Measurements from ENCODE around the gene CLDN5. TPM values are rescaled to one million over a fixed set of nuclear protein-coding genes. Genes with fewer than 3 reads are reported as not detected.

Gene CLDN5
- total RNA-seq, 2 donors from 2014 or later = 0.20 to 0.66 TPM

GRCh38 chr22:19559956-19560355 is 35.7 kb upstream of the CLDN5 start:
- WGBS, 2 experiments (ENCODE audit: insufficient coverage in 1 of 2, insufficient read length in 1 of 2) = 93 to 100% methylated on average over 1 to 2 of the region's 2 CpGs

GRCh38 chr22:19559324-19559811 is 35.2 kb upstream of the CLDN5 start:
- Histone ChIP-seq H3K4me3 (ENCODE audit: low read length) (no peak overlapping the region), H3K9me3 (ENCODE audit: control insufficient read depth, low read length) (no peaks in the 10 kb centered on the region), H3K4me1 (ENCODE audit: control insufficient read depth, insufficient read depth, low read length) (no peaks in the 10 kb centered on the region), H3K36me3 (ENCODE audit: control insufficient read depth, insufficient read depth, low read length) (no peaks in the 10 kb centered on the region), H3K9ac (ENCODE audit: extremely low read depth, low read length, poor library complexity, severe bottlenecking) (no peak overlapping the region), H3K27me3 (ENCODE audit: control insufficient read depth, insufficient read depth, low read length, poor library complexity, severe bottlenecking) (no peaks in the 10 kb centered on the region), H3K27ac (ENCODE audit: low read depth, low read length) (no peak overlapping the region)
- Mint-ChIP-seq H3K27me3 (ENCODE audit: insufficient read depth) (no peaks in the 10 kb centered on the region), H3K9me3 (no peaks in the 10 kb centered on the region), H3K27ac (no peak overlapping the region), H3K36me3 (ENCODE audit: low read depth) (no peaks in the 10 kb centered on the region), H3K4me1 (peaks cover 6% of the 10 kb centered on the region), H3K4me3 (no peak overlapping the region)
- 90 to 94% methylated on average over 8 to 9 of the region's 9 CpGs for WGBS, 2 experiments (ENCODE audit: insufficient coverage in 1 of 2, insufficient read length in 1 of 2)
- peak; percentile 68 for DNase-seq
- peak; percentile 50 for TF ChIP-seq CTCF (conservative IDR thresholded peaks at IDR 0.05)

More at GRCh38 chr22:19559956-19560355, 35.7 kb upstream of the CLDN5 start:
- Histone ChIP-seq H3K4me1 (ENCODE audit: control insufficient read depth, insufficient read depth, low read length) (no peaks in the 10 kb centered on the region), H3K4me3 (ENCODE audit: low read length) (no peak overlapping the region), H3K9ac (ENCODE audit: extremely low read depth, low read length, poor library complexity, severe bottlenecking) (no peak overlapping the region), H3K36me3 (ENCODE audit: control insufficient read depth, insufficient read depth, low read length) (no peaks in the 10 kb centered on the region), H3K27me3 (ENCODE audit: control insufficient read depth, insufficient read depth, low read length, poor library complexity, severe bottlenecking) (no peaks in the 10 kb centered on the region), H3K27ac (ENCODE audit: low read depth, low read length) (no peak overlapping the region), H3K9me3 (ENCODE audit: control insufficient read depth, low read length) (no peaks in the 10 kb centered on the region)
- Mint-ChIP-seq H3K4me1 (peaks cover 2% of the 10 kb centered on the region), H3K27me3 (ENCODE audit: insufficient read depth) (peaks cover 2% of the 10 kb centered on the region), H3K9me3 (no peaks in the 10 kb centered on the region), H3K4me3 (no peak overlapping the region), H3K36me3 (ENCODE audit: low read depth) (no peaks in the 10 kb centered on the region), H3K27ac (no peak overlapping the region)
- TF ChIP-seq CTCF (conservative IDR thresholded peaks at IDR 0.05) = no peak
- no peak for DNase-seq

GRCh38 chr22:19556963-19557545 is 32.8 kb upstream of the CLDN5 start:
- H3K9me3 Mint-ChIP-seq = peaks cover 3% of the 10 kb centered on the region
- H3K9me3 ChIP-seq (ENCODE audit: control insufficient read depth, low read length) = no peaks in the 10 kb centered on the region
- H3K36me3 Mint-ChIP-seq (ENCODE audit: low read depth) = peaks cover 2% of the 10 kb centered on the region
- H3K4me3 ChIP-seq (ENCODE audit: low read length) = no peak overlapping the region
- no peak for TF ChIP-seq CTCF (conservative IDR thresholded peaks at IDR 0.05)
- H3K9ac ChIP-seq (ENCODE audit: extremely low read depth, low read length, poor library complexity, severe bottlenecking) = no peak overlapping the region
- H3K27me3 ChIP-seq (ENCODE audit: control insufficient read depth, insufficient read depth, low read length, poor library complexity, severe bottlenecking) = no peaks in the 10 kb centered on the region
- H3K36me3 ChIP-seq (ENCODE audit: control insufficient read depth, insufficient read depth, low read length) = no peaks in the 10 kb centered on the region
- H3K4me1 ChIP-seq (ENCODE audit: control insufficient read depth, insufficient read depth, low read length) = no peaks in the 10 kb centered on the region
- no peak overlapping the region for H3K4me3 Mint-ChIP-seq
- no peak for DNase-seq
- no peak overlapping the region for H3K27ac Mint-ChIP-seq
- no peak overlapping the region for H3K27ac ChIP-seq (ENCODE audit: low read depth, low read length)
- peaks cover 6% of the 10 kb centered on the region for H3K4me1 Mint-ChIP-seq
- H3K27me3 Mint-ChIP-seq (ENCODE audit: insufficient read depth) = no peaks in the 10 kb centered on the region
- 89 to 93% methylated on average over 7 to 10 of the region's 10 CpGs for WGBS, 2 experiments (ENCODE audit: insufficient coverage in 1 of 2, insufficient read length in 1 of 2)

Data from endodermal cell (in vitro differentiated cells).